GM20431 (cell line): Measurements from ENCODE around the gene NUP43.
"Not testable (repeated sequence)": the region's sequence is repeated elsewhere in the genome, so short reads cannot be mapped to it uniquely, and the experiment has no call there.

Source experiments
- in situ Hi-C: fragments of 300-500 bp; cut with MseI, MboI; formaldehyde crosslinking; loops from one replicate; pipeline ENCODE4 v1.15.0; 2020; ENCODE audit warnings: low sequenced_read_pairs; ENCODE audit not compliant: unreplicated experiment

The NUP43 gene

GRCh38 chr6:149698175-149698574 lies 48.2 kb downstream of the NUP43 start:
- in situ Hi-C loops = no loop called here

DNA sequence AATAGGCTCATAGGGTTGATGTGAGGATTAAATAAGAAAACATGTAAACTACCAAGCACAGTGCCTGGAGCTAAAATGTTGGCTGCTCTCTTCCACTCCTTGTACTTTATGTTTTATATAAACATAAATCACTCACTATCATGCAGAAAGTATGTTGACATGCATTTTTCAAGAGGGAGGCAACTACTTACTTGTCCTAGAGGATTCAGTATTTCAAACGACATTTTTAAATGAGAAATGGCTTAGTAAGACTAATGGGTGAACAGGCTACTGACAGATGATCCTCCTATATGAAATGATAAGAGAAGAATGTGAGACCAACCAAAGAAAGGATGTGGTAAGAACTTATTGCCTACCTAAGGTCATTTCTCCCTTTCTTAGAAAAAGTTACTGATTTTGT lies 49.4 kb downstream of the NUP43 start:
- in situ Hi-C loops = no loop called here

- in situ Hi-C loops = no loop called here
Observed at GRCh38 chr6:149694921-149695320, 51.4 kb downstream of the NUP43 start.

DNA sequence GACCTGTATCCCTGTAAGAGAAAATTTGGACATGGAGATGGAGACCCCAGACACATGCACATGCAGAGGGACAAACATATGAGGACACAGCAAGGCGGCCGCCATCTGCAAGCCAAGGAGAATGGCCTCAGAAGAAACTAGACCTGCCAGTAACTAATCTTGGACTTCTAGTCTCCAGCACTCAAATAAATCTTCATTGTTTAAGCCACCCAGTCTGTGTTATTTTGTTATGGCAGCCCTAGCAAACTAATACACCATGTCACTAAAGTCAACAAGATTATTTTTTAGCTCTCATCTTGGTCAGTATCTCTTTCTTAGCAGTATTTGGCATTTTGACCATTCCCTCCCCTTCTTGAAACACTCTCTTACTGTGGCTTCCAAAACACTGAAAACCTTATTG lies 55.1 kb downstream of the NUP43 start:
- in situ Hi-C loops = no loop called here

DNA sequence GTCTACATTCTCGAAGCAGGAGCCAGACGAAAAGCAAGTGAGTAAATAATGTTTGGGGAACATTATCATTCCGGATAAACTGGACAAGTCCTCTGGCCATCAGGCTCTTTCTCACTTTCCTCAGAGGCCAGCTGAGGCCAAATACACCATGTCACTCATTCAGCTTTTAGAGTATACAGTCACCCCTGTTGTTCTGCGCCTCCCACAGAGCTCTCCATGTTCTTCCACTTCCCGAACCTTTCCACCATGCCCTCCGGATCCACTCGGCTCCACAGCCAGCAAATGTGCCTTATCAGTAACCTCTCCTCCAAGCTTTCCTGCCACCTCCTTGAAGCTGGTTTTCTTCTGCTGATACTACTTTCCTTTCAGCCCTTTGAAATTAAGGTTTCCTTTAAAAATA lies 60.1 kb downstream of the NUP43 start:
- in situ Hi-C loops = no loop called here

DNA sequence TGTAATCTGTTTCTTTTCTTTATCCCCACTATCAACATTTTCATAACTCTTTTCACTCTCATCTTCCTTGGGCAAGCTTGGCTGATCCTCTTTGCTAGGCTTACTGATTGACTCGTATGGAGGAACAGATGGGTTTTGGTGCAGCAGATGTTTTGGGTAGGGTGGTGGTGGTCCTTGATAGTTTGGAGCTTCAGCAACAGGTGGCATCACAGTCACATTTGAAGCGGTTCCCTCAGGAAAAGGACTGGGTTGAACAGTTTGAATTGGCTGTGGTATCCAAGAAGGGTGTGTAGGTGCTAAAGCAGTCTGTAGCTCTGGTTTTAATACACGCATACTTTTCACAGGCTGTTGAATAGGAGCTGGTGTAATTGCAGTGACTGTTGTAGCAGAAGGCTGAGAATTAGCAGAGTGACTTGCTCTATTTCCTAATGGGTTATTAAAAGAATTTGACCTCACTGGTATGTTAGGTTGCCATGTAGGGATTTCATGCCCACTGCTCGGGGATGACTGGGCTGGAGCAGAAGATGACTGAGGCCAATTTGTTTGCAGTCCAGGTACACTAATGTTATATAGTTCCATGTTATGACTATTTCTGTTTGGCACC lies 63.0 kb downstream of the NUP43 start:
- in situ Hi-C loops = no loop called here

- in situ Hi-C loops = not testable (repeated sequence)
Observed at GRCh38 chr6:149681845-149682244, 64.5 kb downstream of the NUP43 start.

DNA sequence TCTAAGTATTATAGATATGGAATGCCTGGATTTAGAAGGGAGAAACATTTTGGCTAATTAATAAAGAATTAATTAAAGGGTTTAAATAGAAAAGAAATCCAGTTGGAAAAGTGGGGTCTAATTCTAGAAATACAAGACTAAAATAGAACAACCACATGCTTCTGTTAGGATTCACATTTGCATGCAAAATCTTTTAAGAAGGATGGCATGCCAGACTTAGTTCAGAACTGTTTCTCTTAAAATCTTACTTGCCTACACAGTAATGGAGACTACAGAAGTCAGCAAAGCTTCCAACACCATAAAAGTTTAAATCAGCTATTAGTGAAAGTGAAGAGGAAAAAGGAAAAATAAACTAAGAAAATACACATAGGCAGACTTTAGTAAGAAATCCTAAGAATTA lies 65.1 kb downstream of the NUP43 start:
- in situ Hi-C loops = no loop called here

GRCh38 chr6:149680503-149680902 lies 65.8 kb downstream of the NUP43 start:
- in situ Hi-C loops = no loop called here
